ENCODE measurements around the gene HMGCS2.
A peak's percentile ranks its signal among the peaks of the same experiment; 100 is the strongest.

Gene HMGCS2

GRCh38 chr1:119752592-119752991, 16.1 kb downstream of the HMGCS2 start:
- DNase-seq = no peak

GRCh38 chr1:119748040-119748439, 20.7 kb downstream of the HMGCS2 start:
- no peak for DNase-seq

- no peak for DNase-seq
Observed at GRCh38 chr1:119747451-119747850, 21.3 kb downstream of the HMGCS2 start.

- peak in 1 of 3 experiments; percentile 23 for DNase-seq
Observed at GRCh38 chr1:119745034-119745433, 23.7 kb downstream of the HMGCS2 start.

- DNase-seq = no peak
Observed at GRCh38 chr1:119744598-119744942, 24.1 kb downstream of the HMGCS2 start.

GRCh38 chr1:119743776-119744597, 24.7 kb downstream of the HMGCS2 start:
- DNase-seq = peak; percentile 57 to 82 (median 80)

GRCh38 chr1:119743308-119743707, 25.4 kb downstream of the HMGCS2 start:
- DNase-seq = peak in 1 of 3 experiments; percentile 17

GRCh38 chr1:119742677-119743076, 26.0 kb downstream of the HMGCS2 start:
- DNase-seq = no peak

- DNase-seq = no peak
Observed at GRCh38 chr1:119742202-119742601, 26.5 kb downstream of the HMGCS2 start.

- DNase-seq = no peak
Observed at GRCh38 chr1:119740896-119741780, 27.6 kb downstream of the HMGCS2 start.

- DNase-seq = no peak
Observed at GRCh38 chr1:119740261-119740660, 28.4 kb downstream of the HMGCS2 start.

- DNase-seq = no peak
Observed at GRCh38 chr1:119739150-119739549, 29.6 kb downstream of the HMGCS2 start.

GRCh38 chr1:119738100-119738720, 30.5 kb downstream of the HMGCS2 start:
- no peak for DNase-seq

GRCh38 chr1:119737040-119737682, 31.5 kb downstream of the HMGCS2 start:
- DNase-seq = peak in 1 of 3 experiments; percentile 17

- DNase-seq = no peak
Observed at GRCh38 chr1:119736649-119737039, 32.1 kb downstream of the HMGCS2 start.

GRCh38 chr1:119735217-119735616, 33.5 kb downstream of the HMGCS2 start:
- no peak for DNase-seq

GRCh38 chr1:119733754-119734153, 35.0 kb downstream of the HMGCS2 start:
- no peak for DNase-seq

GRCh38 chr1:119732465-119733168, 36.1 kb downstream of the HMGCS2 start:
- DNase-seq = no peak

GRCh38 chr1:119731741-119732430, 36.8 kb downstream of the HMGCS2 start:
- DNase-seq = no peak

- DNase-seq = no peak
Observed at GRCh38 chr1:119731060-119731459, 37.6 kb downstream of the HMGCS2 start.

- peak in 1 of 3 experiments; percentile 35 for DNase-seq
Observed at GRCh38 chr1:119729044-119729443, 39.7 kb downstream of the HMGCS2 start.

- no peak for DNase-seq
Observed at GRCh38 chr1:119727991-119728390, 40.7 kb downstream of the HMGCS2 start.

Measured in NCI-H1417 (cell line).